Measurements from ENCODE around the gene PDIA6. TPM values are rescaled to one million over a fixed set of nuclear protein-coding genes. Genes with fewer than 3 reads are reported as not detected.

PDIA6 gene
- total RNA-seq, 4 donors from 2014 or later: 81.3 to 138 (median 90.3) TPM

DNA sequence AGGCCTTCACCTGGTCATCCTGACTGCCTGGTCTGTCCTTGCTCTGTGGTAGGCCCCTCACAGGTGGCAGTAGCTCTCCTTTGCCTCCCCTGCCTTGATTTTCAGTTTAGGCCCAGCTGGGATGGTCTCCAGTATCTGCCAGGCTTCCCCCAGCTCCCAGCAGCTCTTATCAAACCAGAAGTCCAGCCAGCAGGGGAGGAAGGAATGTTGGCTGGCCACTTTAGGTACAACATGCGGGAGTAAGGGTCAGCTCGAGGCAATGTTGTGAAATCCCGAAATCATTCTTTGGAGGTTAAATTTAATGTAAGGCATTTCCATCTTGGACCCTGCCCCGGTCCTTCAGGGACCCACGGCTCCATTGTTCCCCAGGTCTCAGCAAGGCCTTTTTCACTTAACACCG, 74.4 kb downstream of the PDIA6 start:
- H3K27me3 ChIP-seq: no peaks in the 10 kb centered on the region
- no peak overlapping the region for H3K27ac ChIP-seq
- no peaks in the 10 kb centered on the region for H3K4me1 ChIP-seq
- no peak for ATAC-seq
- TF ChIP-seq CTCF (IDR thresholded peaks at IDR 0.05) (no peak), POLR2A (IDR thresholded peaks at IDR 0.05) (no peak), POLR2AphosphoS5 (IDR thresholded peaks at IDR 0.05) (no peak), EP300 (IDR thresholded peaks at IDR 0.05) (no peak)
- H3K36me3 ChIP-seq: no peaks in the 10 kb centered on the region
- H3K9me3 ChIP-seq: no peaks in the 10 kb centered on the region
- WGBS, 2 donors (ENCODE audit: low coverage in 1 of 2): 100% methylated on average over 3 of the region's 6 CpGs; no CpG with 5 or more reads in 1 of the 2 donors
- no peak overlapping the region for H3K4me3 ChIP-seq

GRCh38 chr2:10733980-10734379, 78.6 kb downstream of the PDIA6 start:
- no peak for ATAC-seq
- H3K27ac ChIP-seq: no peak overlapping the region
- no peak overlapping the region for H3K4me3 ChIP-seq
- TF ChIP-seq CTCF (IDR thresholded peaks at IDR 0.05) (no peak), POLR2A (IDR thresholded peaks at IDR 0.05) (no peak), EP300 (IDR thresholded peaks at IDR 0.05) (no peak), POLR2AphosphoS5 (IDR thresholded peaks at IDR 0.05) (no peak)
- WGBS, 2 donors (ENCODE audit: low coverage in 1 of 2): 90 to 96% methylated on average over 3 to 5 of the region's 5 CpGs
- no peaks in the 10 kb centered on the region for H3K4me1 ChIP-seq
- H3K36me3 ChIP-seq: no peaks in the 10 kb centered on the region
- H3K9me3 ChIP-seq: no peaks in the 10 kb centered on the region
- no peaks in the 10 kb centered on the region for H3K27me3 ChIP-seq

GRCh38 chr2:10733566-10733925, 79.0 kb downstream of the PDIA6 start:
- Histone ChIP-seq H3K4me3 (no peak overlapping the region), H3K36me3 (no peaks in the 10 kb centered on the region), H3K27ac (no peak overlapping the region), H3K4me1 (no peaks in the 10 kb centered on the region), H3K9me3 (no peaks in the 10 kb centered on the region), H3K27me3 (no peaks in the 10 kb centered on the region)
- TF ChIP-seq CTCF (IDR thresholded peaks at IDR 0.05) (no peak), POLR2A (IDR thresholded peaks at IDR 0.05) (no peak), EP300 (IDR thresholded peaks at IDR 0.05) (no peak)
- ATAC-seq: no peak
- 43% methylated on average over 4 of the region's 6 CpGs; no CpG with 5 or more reads in 1 of the 2 donors for WGBS, 2 donors (ENCODE audit: low coverage in 1 of 2)

Small RNA genes within 50 kb of the gene (small RNA-seq; reads per million reads assigned to genes)
- 0 reads per million in 4 donors for gene RNU7-138P
- gene RNU7-176P: 0 reads per million in 4 donors

Other genes with a start within 250 kb of the PDIA6 start
- 10 to 100 TPM; 21.3 to 39.7 (median 29.9) TPM for gene NOL10, start 122.8 kb downstream of the PDIA6 start, total RNA-seq
- under 1 TPM in 2 of 4 donors, not detected in 2; 0.42 to 0.45 TPM for gene ATP6V1C2, start 91.2 kb downstream of the PDIA6 start, total RNA-seq
- 10 to 100 TPM in 2 of 4 donors, 1 to 10 TPM in 1, not detected in 1; 6.1 to 47.7 (median 29.1) TPM for gene KCNF1, start 99.1 kb upstream of the PDIA6 start, total RNA-seq